Testis (tissue), 3 donors: Measurements from ENCODE around the gene AUTS2. TPM values are rescaled to one million over a fixed set of nuclear protein-coding genes. Genes with fewer than 3 reads are reported as not detected.

Source experiments
- DNase-seq: peaks from one replicate; pipeline ENCODE4 v3.0.0-alpha.2; 2019
- H3K27ac ChIP-seq, 2 donors: fragments of 200-600 bp; sonication (generic); one replicate each; pipeline ENCODE4 v1.5.1; 2019
- H3K27me3 ChIP-seq: fragments of 200-600 bp; sonication (generic); one replicate; pipeline ENCODE4 v1.5.1; 2019
- H3K36me3 ChIP-seq: fragments of 200-600 bp; sonication (generic); one replicate; pipeline ENCODE4 v1.5.1; 2017; ENCODE audit warnings: low read depth; ENCODE audit errors: missing control alignments
- H3K4me1 ChIP-seq: fragments of 200-600 bp; sonication (generic); one replicate; pipeline ENCODE4 v1.5.1; 2019
- H3K4me3 ChIP-seq, 2 donors: fragments of 200-600 bp; sonication (generic); one replicate each; pipeline ENCODE4 v1.5.1; 2017 to 2019
- H3K9me3 ChIP-seq: fragments of 200-600 bp; sonication (generic); one replicate; pipeline ENCODE4 v1.5.1; 2017
- CTCF ChIP-seq, 3 experiments: fragments of 450-650 bp in 2 of 3; fragments of 200-600 bp in 1 of 3; sonication (generic) in 1 of 3; IDR thresholded peaks; one replicate each; pipeline ENCODE4 v1.5.1; 2016 to 2019; ENCODE audit warnings: antibody characterized with exemption in 3 of 3, mild to moderate bottlenecking in 2 of 3, moderate library complexity in 1 of 3
- POLR2A ChIP-seq: fragments of 450-650 bp; IDR thresholded peaks from one replicate; pipeline ENCODE4 v1.6.1; 2017; ENCODE audit warnings: antibody characterized with exemption, mild to moderate bottlenecking, moderate library complexity
- WGBS, 2 donors: methylation state at CpG; one replicate each; pipeline ENCODE4 v1.1.5; 2018; 5-methylcytosine and 5-hydroxymethylcytosine counted together
- intact Hi-C: fragments of 100-400 bp; cut with DNase I; formaldehyde crosslinking; loops from one replicate; pipeline ENCODE4 v1.15.1; 2023; ENCODE audit warnings: low total_unique reads
- polyA plus RNA-seq: library from polyadenylated mRNA; stranded (reverse); fragments of 350-450 nt; fragmentation: Illumina TruSeq; extraction: RNeasy Lipid Tissue Mini Kit (QIAGEN cat#74804); gene quantifications from one replicate; pipeline ENCODE4 v1.2.3, GENCODE V29; 2014; ENCODE audit warnings: low read depth, low replicate concordance; ENCODE audit not compliant: insufficient read depth
- total RNA-seq, 2 donors: library from RNA; depleted of rRNA; stranded (reverse); fragments of >200 nt; gene quantifications; one replicate each; pipeline ENCODE4 v1.2.3, GENCODE V29; 2016

Gene AUTS2
- total and polyA plus RNA-seq, 3 donors from 2014 or later = 21.3 to 75.5 (median 56.1) TPM

- H3K4me1 ChIP-seq = peaks cover 23% of the 10 kb centered on the region
- H3K36me3 ChIP-seq = no peaks in the 10 kb centered on the region
- H3K27me3 ChIP-seq = no peaks in the 10 kb centered on the region
- WGBS, 2 donors = 59 to 63% methylated on average over 2 of the region's 2 CpGs
- no peak overlapping the region for H3K4me3 ChIP-seq
- TF ChIP-seq POLR2A (no peak), CTCF (IDR thresholded peaks at IDR 0.05) (no peak)
- H3K27ac ChIP-seq = no peak overlapping the region
- DNase-seq = no peak
- intact Hi-C loops = no loop called here
- H3K9me3 ChIP-seq = no peaks in the 10 kb centered on the region
These were observed 365.1 kb downstream of the AUTS2 start for GRCh38 chr7:69963393-69963792.

GRCh38 chr7:69966766-69967591 is 368.7 kb downstream of the AUTS2 start:
- intact Hi-C loops = no loop called here
- TF ChIP-seq POLR2A (no peak), CTCF (IDR thresholded peaks at IDR 0.05) (no peak)
- Histone ChIP-seq H3K9me3 (no peaks in the 10 kb centered on the region), H3K4me3 (peak overlapping the region; percentile 8 to 40), H3K4me1 (peaks cover 27% of the 10 kb centered on the region), H3K27ac (peak overlapping the region in 1 of 2 donors; percentile 42), H3K36me3 (no peaks in the 10 kb centered on the region), H3K27me3 (no peaks in the 10 kb centered on the region)
- WGBS, 2 donors = 37 to 47% methylated on average over 8 of the region's 8 CpGs
- DNase-seq = peak; percentile 75

DNA sequence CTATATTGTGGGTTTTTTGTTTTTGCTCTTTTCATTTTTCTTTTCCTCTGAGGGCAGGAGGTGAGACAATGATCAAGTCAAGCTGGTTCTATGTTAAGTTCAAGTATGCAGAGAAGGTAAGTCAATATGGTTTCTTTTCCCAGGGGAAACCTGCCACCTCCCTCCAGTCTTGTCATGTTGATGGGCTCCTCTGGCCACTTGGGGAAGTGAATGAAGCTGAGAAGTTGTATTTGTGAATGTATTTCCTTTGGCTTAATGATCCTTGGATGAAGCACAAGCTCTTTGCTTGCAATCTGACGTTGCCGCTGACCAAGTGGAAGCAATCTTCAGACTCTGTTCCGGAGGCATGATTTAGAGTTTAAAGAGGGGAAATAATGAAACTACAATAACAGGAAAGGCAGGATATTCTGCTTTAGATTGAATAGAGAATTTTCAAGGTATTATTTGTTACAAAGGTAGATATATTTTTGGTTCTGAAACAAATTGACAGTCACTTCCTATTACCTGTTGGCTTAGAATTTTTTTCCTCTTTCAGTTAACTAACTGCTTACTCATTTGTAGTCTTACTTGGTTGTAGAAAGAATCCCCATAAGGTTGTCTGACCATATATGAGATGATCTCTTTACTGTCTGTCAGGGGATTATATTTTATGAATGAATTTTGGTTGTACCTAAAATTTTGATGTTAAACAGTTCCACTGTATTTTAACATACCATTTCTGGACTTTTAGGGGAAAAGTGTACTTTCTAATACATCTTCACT is 369.6 kb downstream of the AUTS2 start:
- intact Hi-C loops = no loop called here
- H3K36me3 ChIP-seq = no peaks in the 10 kb centered on the region
- 28 to 32% methylated on average over 3 of the region's 3 CpGs for WGBS, 2 donors
- H3K27ac ChIP-seq = peak overlapping the region in 1 of 2 donors; percentile 42
- H3K4me1 ChIP-seq = peaks cover 18% of the 10 kb centered on the region
- TF ChIP-seq POLR2A (no peak), CTCF (IDR thresholded peaks at IDR 0.05) (peak in 1 of 3 experiments; percentile 5)
- peak; percentile 23 for DNase-seq
- no peaks in the 10 kb centered on the region for H3K9me3 ChIP-seq
- peak overlapping the region; percentile 8 to 40 for H3K4me3 ChIP-seq
- no peaks in the 10 kb centered on the region for H3K27me3 ChIP-seq

DNA sequence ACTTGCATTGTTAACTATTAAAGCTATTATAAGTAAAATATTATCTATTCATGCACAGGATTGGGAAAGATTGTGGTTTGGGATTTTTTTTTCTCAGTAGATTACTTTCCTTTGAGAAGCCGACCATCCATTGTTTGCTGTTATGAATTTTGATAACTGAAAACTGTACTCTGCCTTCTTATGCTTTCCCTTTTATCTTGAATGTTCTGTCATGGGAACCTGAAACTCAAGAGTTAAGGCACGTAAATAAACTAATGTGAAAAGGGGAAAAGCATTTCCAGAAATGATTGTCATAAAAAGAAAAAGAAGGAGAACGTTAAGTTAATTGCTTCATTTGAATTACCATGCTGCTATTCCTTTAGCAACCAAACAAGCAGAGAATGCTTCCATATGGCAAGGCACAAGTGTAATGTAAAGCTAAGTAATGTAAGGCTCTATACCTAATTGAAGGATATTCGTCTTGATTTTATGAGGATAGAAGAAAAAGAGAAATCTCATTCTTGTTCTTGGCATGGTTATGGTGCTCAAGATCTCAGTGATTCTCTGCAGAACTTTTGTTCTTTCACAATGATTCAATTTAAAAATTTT is 370.8 kb downstream of the AUTS2 start:
- no peaks in the 10 kb centered on the region for H3K9me3 ChIP-seq
- DNase-seq = no peak
- peaks cover 11% of the 10 kb centered on the region for H3K4me1 ChIP-seq
- no peaks in the 10 kb centered on the region for H3K27me3 ChIP-seq
- H3K27ac ChIP-seq = no peak overlapping the region
- H3K36me3 ChIP-seq = no peaks in the 10 kb centered on the region
- H3K4me3 ChIP-seq = no peak overlapping the region
- WGBS, 2 donors = 37 to 64% methylated on average over 4 of the region's 4 CpGs
- no peak for TF ChIP-seq POLR2A
- TF ChIP-seq CTCF (IDR thresholded peaks at IDR 0.05) = no peak
- intact Hi-C loops = no loop called here
